Neural cell (in vitro differentiated cells): ENCODE data around the gene INPP5E.

Source experiments
- CTCF ChIP-seq: fragments of 450-650 bp; IDR thresholded peaks from 2 replicates; pipeline ENCODE4 v1.5.1; 2014; ENCODE audit warnings: antibody characterized with exemption, mild to moderate bottlenecking, moderate library complexity; ENCODE audit not compliant: poor library complexity, severe bottlenecking
- EZH2 ChIP-seq: fragments of 200-600, 300-800 bp; shearing (Covaris generic), sonication (generic); IDR thresholded peaks from 2 replicates; pipeline ENCODE4 v1.6.1; 2014; ENCODE audit warnings: antibody characterized with exemption, low read length, borderline replicate concordance, mild to moderate bottlenecking; ENCODE audit not compliant: insufficient read depth, poor library complexity, severe bottlenecking
- MXI1 ChIP-seq: fragments of 450-650 bp; conservative IDR thresholded peaks from 2 replicates; pipeline ENCODE4 v1.6.1; 2014; ENCODE audit warnings: antibody characterized with exemption, mild to moderate bottlenecking; ENCODE audit not compliant: poor library complexity, severe bottlenecking
- POLR2AphosphoS5 ChIP-seq: IDR thresholded peaks from 2 replicates; pipeline ENCODE4 v1.6.1; 2012
- REST ChIP-seq: IDR thresholded peaks from 2 replicates; pipeline ENCODE4 v1.6.1; 2012; ENCODE audit warnings: borderline replicate concordance

GRCh38 chr9:136436055-136436634 is 3.5 kb downstream of the INPP5E start:
- TF ChIP-seq CTCF (no peak), POLR2AphosphoS5 (no peak), MXI1 (no peak), REST (no peak), EZH2 (no peak)
